H1 (cell line): ENCODE data around the gene NEK4. TPM values are rescaled to one million over a fixed set of nuclear protein-coding genes. Genes with fewer than 3 reads are reported as not detected.

Experiments used
- ASH2L ChIP-seq: fragments of 200-600, 300-600 bp; sonication (generic); IDR thresholded peaks from one replicate; pipeline ENCODE4 v1.7.1; 2017; ENCODE audit warnings: low read length
- CEBPB ChIP-seq: IDR thresholded peaks from 2 replicates; pipeline ENCODE4 v1.6.1; 2012; ENCODE audit warnings: low read depth, low read length
- EZH2 ChIP-seq: fragments of 200-600 bp; sonication (generic); IDR thresholded peaks from 2 replicates; pipeline ENCODE4 v1.7.1; 2012; ENCODE audit warnings: low read depth, mild to moderate bottlenecking, moderate library complexity, low read length, inconsistent platforms; ENCODE audit not compliant: severe bottlenecking
- HDAC6 ChIP-seq: IDR thresholded peaks from one replicate; pipeline ENCODE4 v1.7.1; 2012; ENCODE audit warnings: low read depth, mild to moderate bottlenecking, inconsistent platforms, low read length, moderate library complexity
- NRF1 ChIP-seq: IDR thresholded peaks from 2 replicates; pipeline ENCODE4 v1.6.1; 2011; ENCODE audit warnings: mild to moderate bottlenecking, low read depth, low read length, improper control_type of control experiment
- POLR2A ChIP-seq, 2 experiments: IDR thresholded peaks; 1 replicate in 1 of 2; 2 replicates in 1 of 2; pipeline ENCODE4 v1.6.1; 2011; ENCODE audit warnings: low read depth in 2 of 2, low read length in 2 of 2, mild to moderate bottlenecking in 2 of 2; ENCODE audit errors: control extremely low read depth in 1 of 2
- SIN3A ChIP-seq, 2 experiments: IDR thresholded peaks in 1 of 2; conservative IDR thresholded peaks in 1 of 2; 2 replicates each; pipeline ENCODE4 v1.6.1; 2011 to 2012; ENCODE audit warnings: low read length in 2 of 2, improper control_type of control experiment in 1 of 2, low read depth in 1 of 2, mild to moderate bottlenecking in 1 of 2
- SP1 ChIP-seq: IDR thresholded peaks from 2 replicates; pipeline ENCODE4 v1.6.1; 2011; ENCODE audit warnings: low read depth, low read length
- TBP ChIP-seq: IDR thresholded peaks from 2 replicates; pipeline ENCODE4 v1.6.1; 2011; ENCODE audit warnings: low read depth, low read length, improper control_type of control experiment
- polyA plus RNA-seq, 7 experiments: library from polyadenylated mRNA; depleted of rRNA in 3 of 7; stranded (reverse) in 5 of 7; unstranded in 2 of 7; fragments of >200 nt in 5 of 7; fragments of 200-250 nt in 2 of 7; gene quantifications; 1 replicate in 5 of 7; 2 replicates in 1 of 7; 4 replicates in 1 of 7; pipeline versions ENCODE4 v1.2.1 to v1.2.3, GENCODE V29; 2011 to 2013; ENCODE audit warnings: missing spikeins in 2 of 7, mixed read lengths in 2 of 7
- total RNA-seq: library from RNA; stranded (reverse); fragmentation: NEBNext Ultra II Directional; extraction: Animal tissue kit (Norgen Biotek cat#: 25700); gene quantifications from 2 replicates; pipeline ENCODE4 v1.2.1, GENCODE V29; 2021
- TF ChIP-seq, protein P1 (sequence below): fragments of 300-600 bp; sonication (generic); IDR thresholded peaks from 2 replicates; pipeline ENCODE4 v1.7.1; 2012; ENCODE audit warnings: low read length, moderate library complexity, mild to moderate bottlenecking, inconsistent platforms; ENCODE audit not compliant: insufficient replicate concordance
- TF ChIP-seq, protein P2 (sequence below): IDR thresholded peaks from 2 replicates; pipeline ENCODE4 v1.6.1; 2011; ENCODE audit warnings: low read depth, mild to moderate bottlenecking, low read length; ENCODE audit not compliant: insufficient read depth

Gene NEK4
- total and polyA plus RNA-seq, 2 of the 8 experiments (the other 6 are each of a cell fraction or from before 2014, with no cell fraction given) = 7.5 to 40.0 TPM

DNA sequence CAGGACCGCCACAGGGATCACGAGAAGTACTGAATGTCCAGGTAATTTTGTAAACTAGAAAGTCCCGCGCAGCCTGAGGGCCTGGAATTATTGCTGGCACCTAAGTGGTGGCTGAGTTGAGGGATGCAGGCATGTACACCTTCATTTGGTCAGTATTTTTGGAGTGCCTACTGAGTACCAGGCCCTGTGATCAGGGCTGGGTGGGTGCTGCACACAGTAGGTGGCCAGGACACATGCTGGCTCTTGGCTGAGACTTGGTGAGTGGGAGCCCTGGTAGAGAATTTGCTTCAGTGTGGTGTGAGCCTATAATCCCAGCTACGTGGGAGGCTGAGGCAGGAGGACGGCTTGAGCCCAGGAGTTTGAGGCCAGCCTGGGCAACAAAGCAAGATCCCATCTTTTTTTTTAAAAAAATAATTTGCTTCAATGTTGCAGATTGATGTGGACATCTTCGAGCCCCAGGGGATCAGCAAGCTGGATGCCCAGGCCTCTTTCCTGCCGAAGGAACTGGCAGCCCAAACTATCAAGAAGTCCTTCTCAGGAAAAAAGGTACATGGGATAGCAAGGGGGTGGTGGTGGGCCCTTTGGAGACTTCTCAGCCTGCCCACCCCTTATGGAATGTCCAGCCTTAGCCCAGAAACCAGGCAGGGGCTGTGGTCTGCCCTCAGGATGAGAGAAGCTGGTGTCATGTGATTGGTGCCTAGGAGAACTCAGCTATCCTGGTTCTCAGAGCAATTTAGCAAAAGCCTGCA is 9.3 kb upstream of the NEK4 start (continued):
- TF ChIP-seq, protein P1, sequence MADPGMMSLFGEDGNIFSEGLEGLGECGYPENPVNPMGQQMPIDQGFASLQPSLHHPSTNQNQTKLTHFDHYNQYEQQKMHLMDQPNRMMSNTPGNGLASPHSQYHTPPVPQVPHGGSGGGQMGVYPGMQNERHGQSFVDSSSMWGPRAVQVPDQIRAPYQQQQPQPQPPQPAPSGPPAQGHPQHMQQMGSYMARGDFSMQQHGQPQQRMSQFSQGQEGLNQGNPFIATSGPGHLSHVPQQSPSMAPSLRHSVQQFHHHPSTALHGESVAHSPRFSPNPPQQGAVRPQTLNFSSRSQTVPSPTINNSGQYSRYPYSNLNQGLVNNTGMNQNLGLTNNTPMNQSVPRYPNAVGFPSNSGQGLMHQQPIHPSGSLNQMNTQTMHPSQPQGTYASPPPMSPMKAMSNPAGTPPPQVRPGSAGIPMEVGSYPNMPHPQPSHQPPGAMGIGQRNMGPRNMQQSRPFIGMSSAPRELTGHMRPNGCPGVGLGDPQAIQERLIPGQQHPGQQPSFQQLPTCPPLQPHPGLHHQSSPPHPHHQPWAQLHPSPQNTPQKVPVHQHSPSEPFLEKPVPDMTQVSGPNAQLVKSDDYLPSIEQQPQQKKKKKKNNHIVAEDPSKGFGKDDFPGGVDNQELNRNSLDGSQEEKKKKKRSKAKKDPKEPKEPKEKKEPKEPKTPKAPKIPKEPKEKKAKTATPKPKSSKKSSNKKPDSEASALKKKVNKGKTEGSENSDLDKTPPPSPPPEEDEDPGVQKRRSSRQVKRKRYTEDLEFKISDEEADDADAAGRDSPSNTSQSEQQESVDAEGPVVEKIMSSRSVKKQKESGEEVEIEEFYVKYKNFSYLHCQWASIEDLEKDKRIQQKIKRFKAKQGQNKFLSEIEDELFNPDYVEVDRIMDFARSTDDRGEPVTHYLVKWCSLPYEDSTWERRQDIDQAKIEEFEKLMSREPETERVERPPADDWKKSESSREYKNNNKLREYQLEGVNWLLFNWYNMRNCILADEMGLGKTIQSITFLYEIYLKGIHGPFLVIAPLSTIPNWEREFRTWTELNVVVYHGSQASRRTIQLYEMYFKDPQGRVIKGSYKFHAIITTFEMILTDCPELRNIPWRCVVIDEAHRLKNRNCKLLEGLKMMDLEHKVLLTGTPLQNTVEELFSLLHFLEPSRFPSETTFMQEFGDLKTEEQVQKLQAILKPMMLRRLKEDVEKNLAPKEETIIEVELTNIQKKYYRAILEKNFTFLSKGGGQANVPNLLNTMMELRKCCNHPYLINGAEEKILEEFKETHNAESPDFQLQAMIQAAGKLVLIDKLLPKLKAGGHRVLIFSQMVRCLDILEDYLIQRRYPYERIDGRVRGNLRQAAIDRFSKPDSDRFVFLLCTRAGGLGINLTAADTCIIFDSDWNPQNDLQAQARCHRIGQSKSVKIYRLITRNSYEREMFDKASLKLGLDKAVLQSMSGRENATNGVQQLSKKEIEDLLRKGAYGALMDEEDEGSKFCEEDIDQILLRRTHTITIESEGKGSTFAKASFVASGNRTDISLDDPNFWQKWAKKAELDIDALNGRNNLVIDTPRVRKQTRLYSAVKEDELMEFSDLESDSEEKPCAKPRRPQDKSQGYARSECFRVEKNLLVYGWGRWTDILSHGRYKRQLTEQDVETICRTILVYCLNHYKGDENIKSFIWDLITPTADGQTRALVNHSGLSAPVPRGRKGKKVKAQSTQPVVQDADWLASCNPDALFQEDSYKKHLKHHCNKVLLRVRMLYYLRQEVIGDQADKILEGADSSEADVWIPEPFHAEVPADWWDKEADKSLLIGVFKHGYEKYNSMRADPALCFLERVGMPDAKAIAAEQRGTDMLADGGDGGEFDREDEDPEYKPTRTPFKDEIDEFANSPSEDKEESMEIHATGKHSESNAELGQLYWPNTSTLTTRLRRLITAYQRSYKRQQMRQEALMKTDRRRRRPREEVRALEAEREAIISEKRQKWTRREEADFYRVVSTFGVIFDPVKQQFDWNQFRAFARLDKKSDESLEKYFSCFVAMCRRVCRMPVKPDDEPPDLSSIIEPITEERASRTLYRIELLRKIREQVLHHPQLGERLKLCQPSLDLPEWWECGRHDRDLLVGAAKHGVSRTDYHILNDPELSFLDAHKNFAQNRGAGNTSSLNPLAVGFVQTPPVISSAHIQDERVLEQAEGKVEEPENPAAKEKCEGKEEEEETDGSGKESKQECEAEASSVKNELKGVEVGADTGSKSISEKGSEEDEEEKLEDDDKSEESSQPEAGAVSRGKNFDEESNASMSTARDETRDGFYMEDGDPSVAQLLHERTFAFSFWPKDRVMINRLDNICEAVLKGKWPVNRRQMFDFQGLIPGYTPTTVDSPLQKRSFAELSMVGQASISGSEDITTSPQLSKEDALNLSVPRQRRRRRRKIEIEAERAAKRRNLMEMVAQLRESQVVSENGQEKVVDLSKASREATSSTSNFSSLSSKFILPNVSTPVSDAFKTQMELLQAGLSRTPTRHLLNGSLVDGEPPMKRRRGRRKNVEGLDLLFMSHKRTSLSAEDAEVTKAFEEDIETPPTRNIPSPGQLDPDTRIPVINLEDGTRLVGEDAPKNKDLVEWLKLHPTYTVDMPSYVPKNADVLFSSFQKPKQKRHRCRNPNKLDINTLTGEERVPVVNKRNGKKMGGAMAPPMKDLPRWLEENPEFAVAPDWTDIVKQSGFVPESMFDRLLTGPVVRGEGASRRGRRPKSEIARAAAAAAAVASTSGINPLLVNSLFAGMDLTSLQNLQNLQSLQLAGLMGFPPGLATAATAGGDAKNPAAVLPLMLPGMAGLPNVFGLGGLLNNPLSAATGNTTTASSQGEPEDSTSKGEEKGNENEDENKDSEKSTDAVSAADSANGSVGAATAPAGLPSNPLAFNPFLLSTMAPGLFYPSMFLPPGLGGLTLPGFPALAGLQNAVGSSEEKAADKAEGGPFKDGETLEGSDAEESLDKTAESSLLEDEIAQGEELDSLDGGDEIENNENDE = no peak
- TF ChIP-seq TBP = no peak
- no peak for TF ChIP-seq CEBPB
- TF ChIP-seq ASH2L = no peak
- TF ChIP-seq NRF1 = no peak
- TF ChIP-seq, protein P2, sequence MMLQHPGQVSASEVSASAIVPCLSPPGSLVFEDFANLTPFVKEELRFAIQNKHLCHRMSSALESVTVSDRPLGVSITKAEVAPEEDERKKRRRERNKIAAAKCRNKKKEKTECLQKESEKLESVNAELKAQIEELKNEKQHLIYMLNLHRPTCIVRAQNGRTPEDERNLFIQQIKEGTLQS = no peak
- TF ChIP-seq EZH2 = no peak
- TF ChIP-seq SIN3A (conservative IDR thresholded peaks at IDR 0.05 in 1 of 2, IDR thresholded peaks at IDR 0.05 in 1 of 2; ENCODE audit: low read depth in 1 of 2, low read length in 2 of 2) = no peak
- TF ChIP-seq POLR2A (IDR thresholded peaks at IDR 0.05; ENCODE audit: control extremely low read depth in 1 of 2, low read depth in 2 of 2, low read length in 2 of 2) = no peak
- no peak for TF ChIP-seq HDAC6
- TF ChIP-seq SP1 = no peak
